Endodermal cell (in vitro differentiated cells): ENCODE results near the gene CTNND2. TPM values are rescaled to one million over a fixed set of nuclear protein-coding genes. Genes with fewer than 3 reads are reported as not detected.

Experiments
- DNase-seq: peaks from one replicate; pipeline ENCODE4 v3.0.0-alpha.2; 2017
- H3K27ac ChIP-seq: 2 replicates; pipeline ENCODE4 v1.5.1; 2013; ENCODE audit warnings: mild to moderate bottlenecking, low read depth, low read length, moderate library complexity
- H3K27me3 ChIP-seq: 2 replicates; pipeline ENCODE4 v1.6.1; 2013; ENCODE audit warnings: mild to moderate bottlenecking, low read length, moderate library complexity; ENCODE audit not compliant: insufficient read depth, control insufficient read depth, poor library complexity, severe bottlenecking
- H3K36me3 ChIP-seq: 2 replicates; pipeline ENCODE4 v1.7.0; 2013; ENCODE audit warnings: mild to moderate bottlenecking, low read length, moderate library complexity; ENCODE audit not compliant: control insufficient read depth, insufficient read depth
- H3K4me1 ChIP-seq: one replicate; pipeline ENCODE4 v1.7.0; 2013; ENCODE audit warnings: low read length; ENCODE audit not compliant: control insufficient read depth, insufficient read depth
- H3K4me3 ChIP-seq: 2 replicates; pipeline ENCODE4 v1.5.1; 2013; ENCODE audit warnings: mild to moderate bottlenecking, low read length, moderate library complexity
- H3K9ac ChIP-seq: 2 replicates; pipeline ENCODE4 v1.6.1; 2013; ENCODE audit warnings: mild to moderate bottlenecking, low read length, moderate library complexity; ENCODE audit not compliant: poor library complexity, severe bottlenecking; ENCODE audit errors: extremely low read depth
- H3K9me3 ChIP-seq: 2 replicates; pipeline ENCODE4 v1.6.1; 2013; ENCODE audit warnings: mild to moderate bottlenecking, low read length, moderate library complexity; ENCODE audit not compliant: control insufficient read depth
- H3K27ac Mint-ChIP-seq: 2 replicates; pipeline ENCODE4 v1.8.0; 2020; ENCODE audit warnings: mixed read lengths
- H3K27me3 Mint-ChIP-seq: 2 replicates; pipeline ENCODE4 v1.8.0; 2021; ENCODE audit warnings: mild to moderate bottlenecking, mixed read lengths; ENCODE audit not compliant: insufficient read depth
- H3K36me3 Mint-ChIP-seq: 2 replicates; pipeline ENCODE4 v1.8.0; 2020; ENCODE audit warnings: low read depth, mixed read lengths
- H3K4me1 Mint-ChIP-seq: 2 replicates; pipeline ENCODE4 v1.8.0; 2020; ENCODE audit warnings: mixed read lengths
- H3K4me3 Mint-ChIP-seq: 2 replicates; pipeline ENCODE4 v1.8.0; 2020; ENCODE audit warnings: mild to moderate bottlenecking, moderate library complexity, mixed read lengths
- H3K9me3 Mint-ChIP-seq: 2 replicates; pipeline ENCODE4 v1.8.0; 2020; ENCODE audit warnings: mild to moderate bottlenecking, mixed read lengths
- WGBS, 2 experiments: methylation state at CpG; one replicate each; pipeline versions ENCODE4 v1.1.5 to v1.1.7; 2013; ENCODE audit warnings: missing lambda C conversion rate in 2 of 2, mixed read lengths in 1 of 2; ENCODE audit not compliant: insufficient coverage in 1 of 2, insufficient read length in 1 of 2; 5-methylcytosine and 5-hydroxymethylcytosine counted together
- total RNA-seq, 2 donors: library from RNA; stranded (reverse); fragmentation: NEBNext Ultra II Directional in 1 of 2; extraction: Animal tissue kit (Norgen Biotek cat#: 25700) in 1 of 2; gene quantifications; 2 replicates in 1 of 2; 3 replicates in 1 of 2; pipeline ENCODE4 v1.2.1, GENCODE V29; 2021
- TF ChIP-seq, protein P1 (sequence below): fragments of 200-600 bp; sonication (generic); conservative IDR thresholded peaks from 2 replicates; pipeline ENCODE4 v1.5.0; 2021; ENCODE audit warnings: antibody characterized with exemption, mild to moderate bottlenecking

The CTNND2 gene
- total RNA-seq, 2 donors from 2014 or later, result 6.5 to 10.3 TPM

DNA sequence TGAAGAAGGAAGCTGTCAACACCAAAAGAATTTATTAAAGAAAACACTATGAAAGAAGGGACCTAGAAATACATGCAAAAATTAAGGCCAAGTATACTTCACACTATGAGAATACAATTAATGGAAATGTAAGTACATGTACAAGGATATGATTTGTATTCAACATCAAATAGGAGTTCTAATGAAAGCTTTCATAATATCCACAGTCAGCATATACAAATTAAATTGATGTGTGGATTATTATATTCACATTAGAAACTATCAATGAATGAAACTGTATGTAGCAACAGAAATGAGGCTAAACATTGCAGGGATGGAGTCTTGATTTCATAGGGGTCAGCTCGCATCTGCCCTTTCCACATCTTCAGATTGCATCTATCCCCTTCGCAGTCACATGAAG, 401.5 kb downstream of the CTNND2 start:
- Histone ChIP-seq H3K27ac (no peak overlapping the region), H3K9ac (no peak overlapping the region), H3K9me3 (no peaks in the 10 kb centered on the region), H3K27me3 (no peaks in the 10 kb centered on the region), H3K4me1 (no peaks in the 10 kb centered on the region), H3K4me3 (no peak overlapping the region), H3K36me3 (no peaks in the 10 kb centered on the region)
- WGBS, 2 experiments, result 95% methylated on average over 2 of the region's 2 CpGs; no CpG with 5 or more reads in 1 of the 2 experiments
- no peaks in the 10 kb centered on the region for H3K27me3 Mint-ChIP-seq
- peaks cover 4% of the 10 kb centered on the region for H3K4me1 Mint-ChIP-seq
- DNase-seq, result no peak
- TF ChIP-seq, protein P1, sequence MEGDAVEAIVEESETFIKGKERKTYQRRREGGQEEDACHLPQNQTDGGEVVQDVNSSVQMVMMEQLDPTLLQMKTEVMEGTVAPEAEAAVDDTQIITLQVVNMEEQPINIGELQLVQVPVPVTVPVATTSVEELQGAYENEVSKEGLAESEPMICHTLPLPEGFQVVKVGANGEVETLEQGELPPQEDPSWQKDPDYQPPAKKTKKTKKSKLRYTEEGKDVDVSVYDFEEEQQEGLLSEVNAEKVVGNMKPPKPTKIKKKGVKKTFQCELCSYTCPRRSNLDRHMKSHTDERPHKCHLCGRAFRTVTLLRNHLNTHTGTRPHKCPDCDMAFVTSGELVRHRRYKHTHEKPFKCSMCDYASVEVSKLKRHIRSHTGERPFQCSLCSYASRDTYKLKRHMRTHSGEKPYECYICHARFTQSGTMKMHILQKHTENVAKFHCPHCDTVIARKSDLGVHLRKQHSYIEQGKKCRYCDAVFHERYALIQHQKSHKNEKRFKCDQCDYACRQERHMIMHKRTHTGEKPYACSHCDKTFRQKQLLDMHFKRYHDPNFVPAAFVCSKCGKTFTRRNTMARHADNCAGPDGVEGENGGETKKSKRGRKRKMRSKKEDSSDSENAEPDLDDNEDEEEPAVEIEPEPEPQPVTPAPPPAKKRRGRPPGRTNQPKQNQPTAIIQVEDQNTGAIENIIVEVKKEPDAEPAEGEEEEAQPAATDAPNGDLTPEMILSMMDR, result no peak
- H3K36me3 Mint-ChIP-seq, result no peaks in the 10 kb centered on the region
- H3K9me3 Mint-ChIP-seq, result no peaks in the 10 kb centered on the region
- H3K27ac Mint-ChIP-seq, result no peak overlapping the region
- no peak overlapping the region for H3K4me3 Mint-ChIP-seq

DNA sequence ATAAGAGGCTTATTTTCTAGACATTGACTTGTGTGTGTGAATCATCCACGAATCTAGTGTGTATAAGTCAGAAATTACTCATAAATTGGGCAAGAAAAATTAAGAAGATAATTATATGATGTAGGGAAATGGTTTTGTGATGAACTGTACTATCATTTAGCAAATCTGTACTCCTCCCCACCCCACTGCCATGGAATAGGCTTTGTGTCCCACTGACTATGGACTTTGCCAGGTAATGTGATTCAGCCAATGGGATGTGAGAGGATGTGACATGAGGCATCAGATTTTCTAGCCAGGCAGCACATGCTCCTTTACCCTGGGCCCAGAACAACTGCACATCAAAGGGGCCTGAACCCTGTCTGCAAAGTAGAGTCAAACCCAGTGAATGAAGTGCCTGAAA, 406.6 kb downstream of the CTNND2 start:
- H3K9me3 ChIP-seq, result no peaks in the 10 kb centered on the region
- Mint-ChIP-seq H3K4me1 (no peaks in the 10 kb centered on the region), H3K4me3 (no peak overlapping the region), H3K27me3 (no peaks in the 10 kb centered on the region), H3K36me3 (no peaks in the 10 kb centered on the region), H3K27ac (no peak overlapping the region), H3K9me3 (no peaks in the 10 kb centered on the region)
- no peaks in the 10 kb centered on the region for H3K4me1 ChIP-seq
- H3K27ac ChIP-seq, result no peak overlapping the region
- no peak for DNase-seq
- no peaks in the 10 kb centered on the region for H3K27me3 ChIP-seq
- no peak overlapping the region for H3K4me3 ChIP-seq
- whole genome bisulfite sequencing, 2 experiments, result 90 to 100% methylated on average over 1 of the region's 1 CpG
- no peaks in the 10 kb centered on the region for H3K36me3 ChIP-seq
- no peak overlapping the region for H3K9ac ChIP-seq
- TF ChIP-seq, protein P1, result no peak

DNA sequence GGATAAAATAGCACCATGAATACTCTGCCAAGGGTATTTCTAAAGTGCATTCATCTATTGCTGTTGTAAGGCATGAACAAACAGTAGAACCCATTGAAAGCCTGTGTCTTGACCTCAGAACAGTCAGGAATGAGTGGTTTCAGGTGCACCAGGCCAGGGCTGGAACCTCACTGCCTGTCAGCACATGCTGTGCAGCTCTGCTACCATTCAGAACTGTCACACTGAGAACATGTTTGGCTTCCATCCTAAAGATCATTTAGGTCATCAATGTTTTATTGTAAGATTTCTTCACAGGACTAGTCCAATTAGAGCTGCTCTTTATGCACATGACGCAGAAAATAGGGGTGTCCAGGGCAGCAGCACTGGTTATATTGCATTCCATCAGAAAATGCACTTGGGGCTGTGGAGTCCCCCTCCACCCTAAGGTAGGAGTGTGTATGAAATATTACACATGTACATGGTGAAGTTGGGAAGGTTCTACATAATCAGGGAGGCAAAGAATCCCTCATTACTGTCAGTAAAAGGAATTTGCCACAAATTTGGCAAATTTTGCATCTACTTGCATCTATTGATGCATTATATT, 408.0 kb downstream of the CTNND2 start:
- H3K9ac ChIP-seq, result no peak overlapping the region
- H3K4me1 ChIP-seq, result no peaks in the 10 kb centered on the region
- Mint-ChIP-seq H3K9me3 (no peaks in the 10 kb centered on the region), H3K27ac (no peak overlapping the region), H3K27me3 (no peaks in the 10 kb centered on the region), H3K4me1 (no peaks in the 10 kb centered on the region), H3K36me3 (no peaks in the 10 kb centered on the region), H3K4me3 (no peak overlapping the region)
- H3K36me3 ChIP-seq, result no peaks in the 10 kb centered on the region
- no peak overlapping the region for H3K4me3 ChIP-seq
- TF ChIP-seq, protein P1, result no peak
- DNase-seq, result no peak
- no peak overlapping the region for H3K27ac ChIP-seq
- WGBS, 2 experiments, result 88% methylated on average over 1 of the region's 1 CpG; no CpG with 5 or more reads in 1 of the 2 experiments
- H3K9me3 ChIP-seq, result no peaks in the 10 kb centered on the region
- no peaks in the 10 kb centered on the region for H3K27me3 ChIP-seq
